HCT116 (cell line): ENCODE measurements around the gene TGM2. TPM values are rescaled to one million over a fixed set of nuclear protein-coding genes. Genes with fewer than 3 reads are reported as not detected.

ENCODE experiments used
- ATAC-seq: fragments of 200-7000 bp; cut with Tn5 transposase; 2 replicates; pipeline ENCODE4 v1.9.1; 2020; ENCODE audit warnings: mild to moderate bottlenecking, moderate library complexity
- BruUV-seq: library from RNA; stranded (reverse); fragments of 400-500 nt; replicated peaks from 2 replicates; lab custom pipeline; 2021; lab: Mats Ljungman, UMichigan
- CTCF ChIA-PET: fragments of 300-600 bp; sonication (Branson Sonifier 250); formaldehyde crosslinking; loops from one replicate; lab custom pipeline; 2021; ENCODE audit warnings: antibody characterized with exemption; lab: Charles Lee
- POLR2A ChIA-PET: fragments of 300-600, 350-600 bp; sonication (Branson Sonifier 250); formaldehyde crosslinking; loops from one replicate; lab custom pipeline; 2021; ENCODE audit warnings: antibody characterized with exemption; lab: Charles Lee
- RAD21 ChIA-PET, 2 experiments: fragments of 300-600 bp; sonication (Branson Sonifier 250); formaldehyde crosslinking; loops; one replicate each; lab custom pipeline; 2023; ENCODE audit warnings: low total read pairs in 2 of 2; ENCODE audit not compliant: uncharacterized antibody in 2 of 2, unreplicated experiment in 2 of 2, low non-redundant PET in 1 of 2; lab: Charles Lee
- DNase-seq: peaks from one replicate; pipeline ENCODE4 v3.0.0-alpha.2; 2010; ENCODE audit warnings: low read depth, low spot score
- H2AFZ ChIP-seq: fragments of 200-600 bp; shearing (Covaris generic), sonication (generic); 2 replicates; pipeline ENCODE4 v1.6.1; 2017; ENCODE audit warnings: low read depth, mixed run types, mixed read lengths, antibody characterized with exemption, low read length; ENCODE audit not compliant: poor library complexity, severe bottlenecking
- H3K27ac ChIP-seq: 2 replicates; pipeline ENCODE4 v1.5.1; 2012; ENCODE audit warnings: low read depth, low read length
- H3K27me3 ChIP-seq: fragments of 200-600 bp; sonication (generic); 2 replicates; pipeline ENCODE4 v1.6.1; 2016; ENCODE audit warnings: mixed run types, low read length, mixed read lengths; ENCODE audit not compliant: insufficient read depth
- H3K36me3 ChIP-seq, 2 experiments: fragments of 200-500 bp in 1 of 2; fragments of 200-600 bp in 1 of 2; sonication (Bioruptor generic) in 1 of 2; sonication (generic) in 1 of 2; 2 replicates each; pipeline versions ENCODE4 v1.5.1 to v1.6.1; 2014 to 2016; ENCODE audit warnings: low read length in 2 of 2, inconsistent platforms in 1 of 2, mixed read lengths in 1 of 2, mixed run types in 1 of 2; ENCODE audit not compliant: insufficient read depth in 2 of 2, control insufficient read depth in 1 of 2
- H3K4me1 ChIP-seq, 2 experiments: fragments of 200-600 bp in 1 of 2; sonication (generic) in 1 of 2; 2 replicates each; pipeline versions ENCODE4 v1.5.1 to v1.6.1; 2012 to 2017; ENCODE audit warnings: low read length in 2 of 2, inconsistent platforms in 1 of 2, mild to moderate bottlenecking in 1 of 2, mixed read lengths in 1 of 2, mixed run types in 1 of 2, moderate library complexity in 1 of 2; ENCODE audit not compliant: insufficient read depth in 2 of 2, control insufficient read depth in 1 of 2
- H3K4me2 ChIP-seq: fragments of 200-600 bp; sonication (generic); 2 replicates; pipeline ENCODE4 v1.6.1; 2017; ENCODE audit warnings: mixed run types, low read length, mixed read lengths
- H3K4me3 ChIP-seq, 2 experiments: fragments of 200-600 bp in 1 of 2; sonication (generic) in 1 of 2; replicated peaks in 1 of 2; 2 replicates each; pipeline ENCODE4 v1.5.1; 2011 to 2016; ENCODE audit warnings: low read length in 2 of 2, control low read depth in 1 of 2, low read depth in 1 of 2, mild to moderate bottlenecking in 1 of 2, mixed read lengths in 1 of 2, mixed run types in 1 of 2
- H3K79me2 ChIP-seq: fragments of 200-600 bp; sonication (generic); 2 replicates; pipeline ENCODE4 v1.6.1; 2017; ENCODE audit warnings: mild to moderate bottlenecking, mixed run types, low read length, moderate library complexity, mixed read lengths; ENCODE audit not compliant: insufficient read depth
- H3K9ac ChIP-seq: fragments of 200-600 bp; sonication (generic); 2 replicates; pipeline ENCODE4 v1.6.1; 2016; ENCODE audit warnings: low read length, mixed read lengths
- H3K9me2 ChIP-seq: fragments of 200-600 bp; sonication (generic), shearing (Covaris generic); 2 replicates; pipeline ENCODE4 v1.6.1; 2017; ENCODE audit warnings: mixed run types, mild to moderate bottlenecking, moderate library complexity; ENCODE audit not compliant: insufficient read depth
- H3K9me3 ChIP-seq, 2 experiments: fragments of 200-500 bp in 1 of 2; fragments of 200-600 bp in 1 of 2; sonication (Bioruptor generic) in 1 of 2; sonication (generic) in 1 of 2; 2 replicates each; pipeline ENCODE4 v1.6.1; 2014 to 2017; ENCODE audit warnings: low read length in 2 of 2, mixed read lengths in 2 of 2, inconsistent platforms in 1 of 2, low read depth in 1 of 2, mild to moderate bottlenecking in 1 of 2, mixed run types in 1 of 2, moderate library complexity in 1 of 2; ENCODE audit not compliant: control insufficient read depth in 1 of 2, insufficient read depth in 1 of 2
- H4K20me1 ChIP-seq: fragments of 200-600 bp; sonication (generic), shearing (Covaris generic); 2 replicates; pipeline ENCODE4 v1.6.1; 2017; ENCODE audit warnings: mixed run types, mild to moderate bottlenecking, moderate library complexity; ENCODE audit not compliant: insufficient read depth
- ATF3 ChIP-seq: IDR thresholded peaks from 2 replicates; pipeline ENCODE4 v1.6.1; 2012
- CTCF ChIP-seq, 3 experiments: fragments of 200-600 bp in 1 of 3; sonication (generic) in 1 of 3; IDR thresholded peaks in 2 of 3; conservative IDR thresholded peaks in 1 of 3; 2 replicates each; pipeline ENCODE4 v1.5.1; 2012 to 2017; ENCODE audit warnings: low read depth in 2 of 3, low read length in 2 of 3, antibody characterized with exemption in 1 of 3, borderline replicate concordance in 1 of 3, control low read depth in 1 of 3, mild to moderate bottlenecking in 1 of 3, mixed read lengths in 1 of 3, mixed run types in 1 of 3, moderate library complexity in 1 of 3; ENCODE audit not compliant: insufficient read depth in 1 of 3
- ELF1 ChIP-seq: IDR thresholded peaks from 2 replicates; pipeline ENCODE4 v1.6.1; 2012; ENCODE audit warnings: low read depth, borderline replicate concordance
- EZH2 ChIP-seq: fragments of 200-600 bp; sonication (generic); IDR thresholded peaks from 2 replicates; pipeline ENCODE4 v1.6.1; 2017; ENCODE audit warnings: antibody characterized with exemption, mixed run types
- EZH2phosphoT487 ChIP-seq: fragments of 200-600 bp; IDR thresholded peaks from 2 replicates; pipeline ENCODE4 v1.6.1; 2018; ENCODE audit warnings: antibody characterized with exemption, borderline replicate concordance
- FOSL1 ChIP-seq: IDR thresholded peaks from 2 replicates; pipeline ENCODE4 v1.6.1; 2012; ENCODE audit warnings: low read depth
- SP1 ChIP-seq: IDR thresholded peaks from 2 replicates; pipeline ENCODE4 v1.6.1; 2012; ENCODE audit warnings: low read depth
- SRF ChIP-seq: IDR thresholded peaks from 2 replicates; pipeline ENCODE4 v1.6.1; 2012; ENCODE audit warnings: low read depth
- ZNF274 ChIP-seq: fragments of 200-500 bp; sonication (Bioruptor generic); IDR thresholded peaks from 2 replicates; pipeline ENCODE4 v1.6.1; 2014; ENCODE audit warnings: mild to moderate bottlenecking, low read depth, low read length, inconsistent platforms
- intact Hi-C: fragments of 100-400 bp; cut with micrococcal nuclease; formaldehyde crosslinking; loops from 2 replicates; pipeline ENCODE4 v1.10.0; 2022
- total RNA-seq: library from RNA; stranded (reverse); gene quantifications from one replicate; pipeline ENCODE4 v1.2.1, GENCODE V29; 2021; ENCODE audit not compliant: unreplicated experiment
- TF ChIP-seq, protein P1 (sequence below): IDR thresholded peaks from 2 replicates; pipeline ENCODE4 v1.6.1; 2011; ENCODE audit warnings: mild to moderate bottlenecking, low read length, moderate library complexity; ENCODE audit not compliant: insufficient replicate concordance; ENCODE audit errors: extremely low read depth

The TGM2 gene
- total RNA-seq, 1 experiment from 2014 or later: 6.1 TPM

DNA sequence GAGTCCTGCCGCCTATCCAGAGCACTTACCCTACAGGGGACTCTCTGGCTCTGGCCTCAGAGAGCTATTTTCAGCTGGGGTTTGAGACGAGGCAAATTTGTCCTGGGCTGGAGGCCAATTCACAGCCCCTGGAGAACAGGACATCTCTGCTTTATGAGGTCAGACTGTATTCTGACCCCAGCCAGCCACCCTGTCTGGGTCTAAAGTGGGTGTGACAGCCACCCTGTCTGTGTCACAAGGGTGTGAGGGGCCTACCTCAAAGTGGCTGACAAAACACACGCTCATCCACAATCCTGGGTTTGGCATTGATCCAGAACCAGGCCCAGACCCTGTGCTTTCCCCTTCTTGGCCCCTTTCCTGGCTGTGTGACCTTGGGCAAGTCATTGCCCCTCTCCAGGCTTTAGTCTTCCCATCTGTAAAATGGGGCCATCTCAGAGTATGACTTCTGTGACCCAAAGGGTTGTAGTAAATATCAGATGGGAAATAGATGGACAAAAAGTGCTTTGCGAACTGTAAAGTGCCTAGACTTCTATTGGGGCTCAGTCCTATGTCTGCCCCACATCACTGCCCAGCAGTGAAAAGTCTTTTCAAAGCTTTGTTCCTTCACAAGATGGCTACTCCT, 44.1 kb upstream of the TGM2 start (continued):
- TF ChIP-seq CTCF (IDR thresholded peaks at IDR 0.05 in 2 of 3, conservative IDR thresholded peaks at IDR 0.05 in 1 of 3; ENCODE audit: borderline replicate concordance in 1 of 3, insufficient read depth in 1 of 3, low read depth in 2 of 3, low read length in 2 of 3): no peak
- TF ChIP-seq ELF1: no peak

DNA sequence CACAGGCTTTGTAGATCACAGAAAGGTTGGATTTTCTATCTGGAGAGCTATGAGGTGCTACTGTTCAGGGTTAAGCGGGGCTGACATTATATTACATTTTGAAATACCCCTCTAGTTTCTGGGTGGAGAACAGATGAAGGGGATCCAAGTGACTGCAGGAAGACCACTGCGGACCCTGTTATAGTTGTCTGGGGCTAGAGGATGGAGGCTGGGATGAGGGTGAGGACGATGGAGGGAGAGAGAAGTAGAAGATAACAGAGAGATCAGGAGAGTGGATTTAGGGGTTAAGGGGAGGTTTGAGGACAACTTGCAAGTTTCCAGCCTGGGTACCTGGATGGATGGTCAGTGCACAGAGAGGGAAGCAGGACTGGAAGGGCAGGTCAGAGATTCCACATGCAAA, 43.5 kb upstream of the TGM2 start:
- ChIA-PET CTCF (no interaction called here), RAD21 (no interaction called here), POLR2A (no interaction called here)
- Histone ChIP-seq H3K4me3 (no peak overlapping the region), H3K79me2 (no peaks in the 10 kb centered on the region), H3K4me2 (no peak overlapping the region), H3K9ac (no peak overlapping the region), H3K9me2 (no peaks in the 10 kb centered on the region), H3K27me3 (no peaks in the 10 kb centered on the region), H3K9me3 (no peaks in the 10 kb centered on the region), H4K20me1 (no peaks in the 10 kb centered on the region), H3K4me1 (no peaks in the 10 kb centered on the region), H2AFZ (no peak overlapping the region), H3K36me3 (no peaks in the 10 kb centered on the region), H3K27ac (no peak overlapping the region)
- BruUV-seq: no TSS peak
- no peak for TF ChIP-seq SP1
- intact Hi-C loops: no loop called here
- DNase-seq: no peak
- no peak for ATAC-seq

GRCh38 chr20:38208088-38208487, 43.0 kb upstream of the TGM2 start:
- Histone ChIP-seq H3K4me2 (no peak overlapping the region), H3K9me3 (no peaks in the 10 kb centered on the region), H4K20me1 (no peaks in the 10 kb centered on the region), H2AFZ (no peak overlapping the region), H3K79me2 (no peaks in the 10 kb centered on the region), H3K27ac (no peak overlapping the region), H3K36me3 (no peaks in the 10 kb centered on the region), H3K9me2 (no peaks in the 10 kb centered on the region), H3K4me3 (no peak overlapping the region), H3K9ac (no peak overlapping the region), H3K4me1 (no peaks in the 10 kb centered on the region), H3K27me3 (no peaks in the 10 kb centered on the region)
- intact Hi-C loops: no loop called here
- DNase-seq (no peak), ATAC-seq (no peak)
- ChIA-PET RAD21 (no interaction called here), CTCF (interaction anchor here (1.4 kb wide), 1 partner anchor 13 kb away, joined by 6 read pairs; no protein-coding TSS in a partner anchor), POLR2A (no interaction called here)
- BruUV-seq: no TSS peak
- TF ChIP-seq ZNF274 (no peak), EZH2phosphoT487 (no peak), FOSL1 (no peak), SRF (no peak), EZH2 (no peak), CTCF (IDR thresholded peaks at IDR 0.05 in 2 of 3, conservative IDR thresholded peaks at IDR 0.05 in 1 of 3; ENCODE audit: borderline replicate concordance in 1 of 3, insufficient read depth in 1 of 3, low read depth in 2 of 3, low read length in 2 of 3) (no peak), ATF3 (no peak)
- TF ChIP-seq, protein P1, sequence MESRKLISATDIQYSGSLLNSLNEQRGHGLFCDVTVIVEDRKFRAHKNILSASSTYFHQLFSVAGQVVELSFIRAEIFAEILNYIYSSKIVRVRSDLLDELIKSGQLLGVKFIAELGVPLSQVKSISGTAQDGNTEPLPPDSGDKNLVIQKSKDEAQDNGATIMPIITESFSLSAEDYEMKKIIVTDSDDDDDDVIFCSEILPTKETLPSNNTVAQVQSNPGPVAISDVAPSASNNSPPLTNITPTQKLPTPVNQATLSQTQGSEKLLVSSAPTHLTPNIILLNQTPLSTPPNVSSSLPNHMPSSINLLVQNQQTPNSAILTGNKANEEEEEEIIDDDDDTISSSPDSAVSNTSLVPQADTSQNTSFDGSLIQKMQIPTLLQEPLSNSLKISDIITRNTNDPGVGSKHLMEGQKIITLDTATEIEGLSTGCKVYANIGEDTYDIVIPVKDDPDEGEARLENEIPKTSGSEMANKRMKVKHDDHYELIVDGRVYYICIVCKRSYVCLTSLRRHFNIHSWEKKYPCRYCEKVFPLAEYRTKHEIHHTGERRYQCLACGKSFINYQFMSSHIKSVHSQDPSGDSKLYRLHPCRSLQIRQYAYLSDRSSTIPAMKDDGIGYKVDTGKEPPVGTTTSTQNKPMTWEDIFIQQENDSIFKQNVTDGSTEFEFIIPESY: no peak
